Mesothelial cell of epicardium (in vitro differentiated cells): ENCODE measurements around the gene ARSG. TPM values are rescaled to one million over a fixed set of nuclear protein-coding genes. Genes with fewer than 3 reads are reported as not detected.
"Not testable (repeated sequence)": the region's sequence is repeated elsewhere in the genome, so short reads cannot be mapped to it uniquely, and the experiment has no call there.

ENCODE experiments used
- DNase-seq, 2 experiments: peaks; one replicate each; pipeline ENCODE4 v3.0.0; 2021; ENCODE audit warnings: low spot score in 2 of 2; ENCODE audit not compliant: unreplicated experiment in 2 of 2
- H3K27ac Mint-ChIP-seq: 2 replicates; pipeline ENCODE4 v1.8.0; 2021; ENCODE audit warnings: mixed read lengths
- H3K27me3 Mint-ChIP-seq: 2 replicates; pipeline ENCODE4 v1.8.0; 2021; ENCODE audit warnings: low read depth, mixed read lengths
- H3K36me3 Mint-ChIP-seq: 2 replicates; pipeline ENCODE4 v1.8.0; 2021; ENCODE audit warnings: mixed read lengths
- H3K4me1 Mint-ChIP-seq: 2 replicates; pipeline ENCODE4 v1.8.0; 2021; ENCODE audit warnings: mixed read lengths
- H3K4me3 Mint-ChIP-seq: 2 replicates; pipeline ENCODE4 v1.8.0; 2021; ENCODE audit warnings: mild to moderate bottlenecking, moderate library complexity, mixed read lengths
- H3K9me3 Mint-ChIP-seq: 2 replicates; pipeline ENCODE4 v1.8.0; 2021; ENCODE audit warnings: mixed read lengths
- total RNA-seq: library from RNA; stranded (reverse); gene quantifications from 3 replicates; pipeline ENCODE4 v1.2.1, GENCODE V29; 2021
- TF ChIP-seq, protein P1 (sequence below): fragments of 200-600 bp; sonication (generic); IDR thresholded peaks from one replicate; pipeline ENCODE4 v1.5.0; 2021; ENCODE audit warnings: antibody characterized with exemption; ENCODE audit not compliant: unreplicated experiment

ARSG gene
- total RNA-seq, 1 donor from 2014 or later, result 7.8 TPM

DNA sequence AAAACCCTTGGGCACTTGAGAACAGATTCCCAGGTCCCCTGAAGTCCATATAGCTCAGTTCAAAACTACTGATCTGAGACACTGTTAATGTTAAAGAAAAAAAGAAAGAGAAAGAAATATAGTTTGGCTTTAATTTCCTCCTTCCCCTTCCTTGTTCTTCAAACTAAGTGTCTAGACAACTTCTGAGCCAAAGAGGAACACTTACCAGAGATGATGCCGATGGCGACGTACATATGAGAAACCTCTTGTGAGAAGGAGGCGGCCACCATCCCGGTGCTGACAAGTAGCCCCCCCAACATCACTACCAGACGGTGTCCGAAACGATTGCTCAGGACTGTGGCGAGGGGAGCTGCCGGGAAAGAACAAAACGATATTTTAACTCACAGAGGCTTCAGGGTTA is 17.6 kb upstream of the ARSG start:
- DNase-seq, result no peak
- Mint-ChIP-seq H3K27ac (no peak overlapping the region), H3K36me3 (peaks cover 14% of the 10 kb centered on the region), H3K9me3 (peaks cover 5% of the 10 kb centered on the region), H3K4me3 (no peak overlapping the region), H3K27me3 (no peaks in the 10 kb centered on the region), H3K4me1 (no peaks in the 10 kb centered on the region)
- TF ChIP-seq, protein P1, sequence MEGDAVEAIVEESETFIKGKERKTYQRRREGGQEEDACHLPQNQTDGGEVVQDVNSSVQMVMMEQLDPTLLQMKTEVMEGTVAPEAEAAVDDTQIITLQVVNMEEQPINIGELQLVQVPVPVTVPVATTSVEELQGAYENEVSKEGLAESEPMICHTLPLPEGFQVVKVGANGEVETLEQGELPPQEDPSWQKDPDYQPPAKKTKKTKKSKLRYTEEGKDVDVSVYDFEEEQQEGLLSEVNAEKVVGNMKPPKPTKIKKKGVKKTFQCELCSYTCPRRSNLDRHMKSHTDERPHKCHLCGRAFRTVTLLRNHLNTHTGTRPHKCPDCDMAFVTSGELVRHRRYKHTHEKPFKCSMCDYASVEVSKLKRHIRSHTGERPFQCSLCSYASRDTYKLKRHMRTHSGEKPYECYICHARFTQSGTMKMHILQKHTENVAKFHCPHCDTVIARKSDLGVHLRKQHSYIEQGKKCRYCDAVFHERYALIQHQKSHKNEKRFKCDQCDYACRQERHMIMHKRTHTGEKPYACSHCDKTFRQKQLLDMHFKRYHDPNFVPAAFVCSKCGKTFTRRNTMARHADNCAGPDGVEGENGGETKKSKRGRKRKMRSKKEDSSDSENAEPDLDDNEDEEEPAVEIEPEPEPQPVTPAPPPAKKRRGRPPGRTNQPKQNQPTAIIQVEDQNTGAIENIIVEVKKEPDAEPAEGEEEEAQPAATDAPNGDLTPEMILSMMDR, result no peak

DNA sequence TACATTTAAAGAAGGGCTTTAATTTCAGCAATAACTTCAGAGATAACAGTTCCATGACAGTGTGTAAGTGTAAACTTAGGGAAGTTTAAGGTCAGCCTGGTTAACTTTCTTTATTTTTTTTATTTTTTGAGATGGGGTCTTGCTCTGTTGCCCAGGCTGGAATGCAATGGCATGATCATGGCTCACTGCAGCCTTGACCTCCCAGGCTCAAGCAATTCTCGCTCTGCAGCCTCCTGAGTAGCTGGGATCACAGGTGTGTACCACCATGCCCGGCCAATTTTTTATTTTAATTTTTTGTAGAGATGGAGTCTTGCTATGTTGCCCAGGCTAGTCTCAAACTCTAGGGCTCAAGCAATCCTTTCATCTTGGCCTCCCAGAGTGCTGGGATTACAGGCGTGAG is 15.0 kb upstream of the ARSG start:
- Mint-ChIP-seq H3K9me3 (peaks cover 18% of the 10 kb centered on the region), H3K36me3 (peaks cover 19% of the 10 kb centered on the region)
- H3K27me3 Mint-ChIP-seq, H3K4me1 Mint-ChIP-seq, H3K27ac Mint-ChIP-seq, H3K4me3 Mint-ChIP-seq, DNase-seq: not testable (repeated sequence)

DNA sequence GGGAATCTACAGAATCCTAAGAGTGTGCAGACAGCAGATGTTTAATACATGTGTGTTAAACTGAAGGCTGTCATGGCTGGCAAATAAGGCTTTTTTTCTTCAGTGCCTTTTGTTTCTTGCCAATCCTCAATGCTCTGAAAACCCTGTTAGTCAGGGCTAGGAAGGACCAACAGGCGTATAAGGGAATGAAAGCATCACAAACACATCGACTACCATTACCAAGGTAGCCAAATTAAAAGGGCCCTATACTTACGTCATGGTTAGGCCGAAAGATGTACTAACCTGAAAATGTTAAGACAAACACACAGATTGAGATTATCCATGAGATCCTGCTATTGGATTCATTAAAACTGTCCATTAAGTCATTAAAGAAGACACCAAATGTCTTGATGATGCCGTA is 13.5 kb upstream of the ARSG start:
- TF ChIP-seq, protein P1, result no peak
- Mint-ChIP-seq H3K27ac (no peak overlapping the region), H3K9me3 (peaks cover 22% of the 10 kb centered on the region), H3K27me3 (no peaks in the 10 kb centered on the region), H3K4me1 (no peaks in the 10 kb centered on the region), H3K4me3 (no peak overlapping the region), H3K36me3 (peaks cover 18% of the 10 kb centered on the region)
- no peak for DNase-seq

DNA sequence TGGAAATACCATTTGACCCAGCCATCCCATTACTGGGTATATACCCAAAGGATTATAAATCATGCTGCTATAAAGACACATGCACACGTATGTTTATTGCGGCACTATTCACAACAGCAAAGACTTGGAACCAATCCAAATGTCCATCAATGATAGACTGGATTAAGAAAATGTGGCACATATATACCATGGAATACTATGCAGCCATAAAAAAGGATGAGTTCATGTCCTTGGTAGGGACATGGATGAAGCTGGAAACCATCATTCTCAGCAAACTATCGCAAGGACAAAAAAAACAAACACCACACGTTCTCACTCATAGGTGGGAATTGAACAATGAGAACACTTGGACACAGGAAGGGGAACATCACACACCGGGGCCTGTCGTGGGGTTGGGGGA is 9.3 kb upstream of the ARSG start:
- not testable (repeated sequence) for DNase-seq, H3K4me1 Mint-ChIP-seq
- H3K36me3 Mint-ChIP-seq, result peaks cover 15% of the 10 kb centered on the region

DNA sequence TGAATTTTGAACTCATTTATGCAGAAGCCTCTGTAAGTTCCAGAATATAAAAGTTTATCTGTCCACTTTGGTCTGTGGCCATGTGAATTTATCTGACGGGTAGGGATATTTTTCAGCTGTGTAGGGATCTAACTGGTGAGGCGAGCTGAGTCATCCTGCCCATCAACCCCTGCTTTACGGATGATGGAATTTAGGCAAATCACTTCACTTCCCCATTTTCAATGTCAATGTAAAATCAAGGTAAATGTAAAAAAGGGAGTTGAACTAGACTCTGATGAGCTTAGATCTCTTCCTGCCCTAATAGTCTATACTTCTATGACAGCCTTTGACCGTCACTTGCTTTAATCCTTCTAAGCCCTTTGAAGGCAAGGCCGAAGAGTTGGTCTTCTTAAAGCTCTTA is 2.9 kb upstream of the ARSG start:
- Mint-ChIP-seq H3K9me3 (no peaks in the 10 kb centered on the region), H3K27ac (no peak overlapping the region), H3K27me3 (peaks cover 34% of the 10 kb centered on the region), H3K4me3 (no peak overlapping the region), H3K4me1 (peaks cover 14% of the 10 kb centered on the region), H3K36me3 (no peaks in the 10 kb centered on the region)
- TF ChIP-seq, protein P1, result no peak
- DNase-seq, result no peak

More for the DNA sequence above, 9.3 kb upstream of the ARSG start:
- H3K27me3 Mint-ChIP-seq, H3K4me3 Mint-ChIP-seq, H3K27ac Mint-ChIP-seq: not testable (repeated sequence)
- H3K9me3 Mint-ChIP-seq, result peaks cover 22% of the 10 kb centered on the region

DNA sequence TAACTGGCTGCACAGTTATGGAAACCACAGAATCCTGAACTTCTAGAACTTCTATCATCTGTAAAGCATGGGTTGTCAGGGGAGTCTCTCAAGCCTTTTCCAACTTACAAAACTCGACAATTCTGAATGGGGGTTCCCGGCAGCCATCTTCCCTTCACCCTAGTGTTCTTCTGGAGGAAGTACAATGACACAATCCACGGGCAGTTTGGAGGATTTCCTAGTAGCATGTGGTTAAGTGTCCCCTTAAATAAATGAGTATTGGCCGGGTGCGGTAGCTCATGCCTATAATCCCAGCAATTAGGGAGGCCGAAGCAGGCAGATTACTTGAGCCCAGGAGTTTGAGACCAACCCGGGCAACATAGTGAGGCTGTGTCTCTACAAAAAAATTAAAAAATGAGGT is 2.5 kb upstream of the ARSG start:
- no peak overlapping the region for H3K4me3 Mint-ChIP-seq

DNA sequence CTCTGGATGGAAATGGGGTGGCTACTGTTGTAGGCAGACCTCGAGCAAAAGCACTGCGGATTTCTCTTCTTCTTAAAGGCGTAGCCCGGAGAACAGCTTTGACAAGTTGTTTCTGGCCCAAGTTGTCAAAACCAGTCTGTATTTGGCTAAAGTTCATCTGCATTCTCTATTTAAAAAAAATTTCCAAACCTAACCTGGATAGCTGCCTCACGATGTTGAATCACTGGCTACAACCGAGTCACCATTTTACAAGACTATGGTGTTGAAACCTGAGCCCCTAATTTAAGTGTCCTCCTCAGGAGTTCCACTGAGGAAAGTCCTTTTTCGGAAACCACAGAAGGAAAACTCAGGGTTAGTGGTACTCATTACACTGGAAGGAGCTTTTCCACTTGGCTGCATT is 1.8 kb upstream of the ARSG start:
- peaks cover 41% of the 10 kb centered on the region for H3K27me3 Mint-ChIP-seq
- no peaks in the 10 kb centered on the region for H3K9me3 Mint-ChIP-seq
- H3K4me3 Mint-ChIP-seq, result peak overlapping the region; percentile 78
- DNase-seq, result no peak
- H3K36me3 Mint-ChIP-seq, result no peaks in the 10 kb centered on the region
- no peak overlapping the region for H3K27ac Mint-ChIP-seq
- H3K4me1 Mint-ChIP-seq, result peaks cover 14% of the 10 kb centered on the region
- TF ChIP-seq, protein P1, result no peak

More for the DNA sequence above, 2.5 kb upstream of the ARSG start:
- no peak for DNase-seq
- H3K4me1 Mint-ChIP-seq, result peaks cover 14% of the 10 kb centered on the region
- H3K9me3 Mint-ChIP-seq, result no peaks in the 10 kb centered on the region
- peaks cover 35% of the 10 kb centered on the region for H3K27me3 Mint-ChIP-seq
- no peaks in the 10 kb centered on the region for H3K36me3 Mint-ChIP-seq
- H3K27ac Mint-ChIP-seq, result no peak overlapping the region
- TF ChIP-seq, protein P1, result no peak
